Thyroid gland (tissue), 4 donors: ENCODE measurements around the gene SLAMF6.

ENCODE experiments used
- POLR2A ChIP-seq, 2 donors: fragments of 450-650 bp; IDR thresholded peaks; one replicate each; pipeline ENCODE4 v1.6.1; 2017; ENCODE audit warnings: antibody characterized with exemption in 2 of 2, mild to moderate bottlenecking in 2 of 2, moderate library complexity in 1 of 2
- TF ChIP-seq, protein P1 (sequence below), 6 experiments: fragments of 200-600 bp in 3 of 6; fragments of 450-650 bp in 3 of 6; sonication (generic) in 3 of 6; IDR thresholded peaks; one replicate each; pipeline ENCODE4 v1.5.1; 2016 to 2019; ENCODE audit warnings: antibody characterized with exemption in 6 of 6, mild to moderate bottlenecking in 2 of 6, inconsistent platforms in 1 of 6, moderate library complexity in 1 of 6

DNA sequence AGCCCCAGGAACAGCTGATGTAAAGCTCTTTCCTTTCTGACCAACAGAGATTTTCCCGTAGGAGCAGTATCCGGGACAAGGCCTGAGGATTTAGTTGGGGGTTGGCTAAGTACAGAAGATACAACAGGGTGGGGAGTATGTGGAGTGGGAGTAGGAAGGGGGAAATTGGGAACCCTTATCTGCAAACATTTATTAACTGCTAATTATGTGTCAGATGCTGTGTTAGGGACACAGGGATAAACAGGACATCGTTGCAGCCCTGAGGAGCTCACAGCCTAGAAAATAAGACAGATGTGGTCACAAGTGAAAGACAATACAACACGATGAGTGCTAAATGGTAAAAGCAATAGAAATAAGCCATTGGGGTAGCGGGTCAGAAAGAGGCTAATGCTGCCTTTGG, 44.3 kb upstream of the SLAMF6 start:
- TF ChIP-seq, protein P1, sequence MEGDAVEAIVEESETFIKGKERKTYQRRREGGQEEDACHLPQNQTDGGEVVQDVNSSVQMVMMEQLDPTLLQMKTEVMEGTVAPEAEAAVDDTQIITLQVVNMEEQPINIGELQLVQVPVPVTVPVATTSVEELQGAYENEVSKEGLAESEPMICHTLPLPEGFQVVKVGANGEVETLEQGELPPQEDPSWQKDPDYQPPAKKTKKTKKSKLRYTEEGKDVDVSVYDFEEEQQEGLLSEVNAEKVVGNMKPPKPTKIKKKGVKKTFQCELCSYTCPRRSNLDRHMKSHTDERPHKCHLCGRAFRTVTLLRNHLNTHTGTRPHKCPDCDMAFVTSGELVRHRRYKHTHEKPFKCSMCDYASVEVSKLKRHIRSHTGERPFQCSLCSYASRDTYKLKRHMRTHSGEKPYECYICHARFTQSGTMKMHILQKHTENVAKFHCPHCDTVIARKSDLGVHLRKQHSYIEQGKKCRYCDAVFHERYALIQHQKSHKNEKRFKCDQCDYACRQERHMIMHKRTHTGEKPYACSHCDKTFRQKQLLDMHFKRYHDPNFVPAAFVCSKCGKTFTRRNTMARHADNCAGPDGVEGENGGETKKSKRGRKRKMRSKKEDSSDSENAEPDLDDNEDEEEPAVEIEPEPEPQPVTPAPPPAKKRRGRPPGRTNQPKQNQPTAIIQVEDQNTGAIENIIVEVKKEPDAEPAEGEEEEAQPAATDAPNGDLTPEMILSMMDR (IDR thresholded peaks at IDR 0.05), result no peak
- no peak for TF ChIP-seq POLR2A (IDR thresholded peaks at IDR 0.05)
